MM.1S (cell line): ENCODE results near the gene WBP4.

Source experiments
- EZH2 ChIP-seq: fragments of 300-600 bp; sonication (generic); optimal IDR thresholded peaks from 2 replicates; pipeline ENCODE3; 2017; ENCODE audit warnings: low read depth, mild to moderate bottlenecking, antibody characterized with exemption, low read length, mixed read lengths
- EZH2phosphoT487 ChIP-seq: fragments of 300-600 bp; sonication (generic); IDR thresholded peaks from 2 replicates; pipeline ENCODE4 v1.6.1; 2018; ENCODE audit warnings: antibody characterized with exemption, low read length
- TF ChIP-seq, protein P1 (sequence below): fragments of 300-600 bp; sonication (generic); IDR thresholded peaks from 2 replicates; pipeline ENCODE4 v1.5.1; 2016; ENCODE audit warnings: antibody characterized with exemption, low read length, mixed read lengths

DNA sequence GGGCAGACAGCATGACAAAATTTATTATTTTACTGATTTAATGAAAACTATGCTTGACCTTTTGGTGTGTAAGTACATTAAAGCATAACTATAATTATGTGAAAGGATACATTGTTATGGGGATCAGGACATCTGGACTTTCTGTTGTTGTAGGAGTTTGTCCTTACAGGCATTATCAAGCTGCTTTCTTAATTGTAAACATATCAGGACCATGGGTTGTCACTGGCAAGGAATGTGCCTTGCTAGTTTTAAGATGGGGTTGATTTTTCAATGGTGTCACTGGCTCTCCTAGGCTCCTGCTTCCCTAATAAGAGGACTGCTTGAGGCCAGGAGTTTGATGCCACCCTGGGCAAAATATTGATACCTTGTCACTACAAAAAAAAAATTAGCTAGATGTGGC lies 38.7 kb downstream of the WBP4 start:
- TF ChIP-seq, protein P1, sequence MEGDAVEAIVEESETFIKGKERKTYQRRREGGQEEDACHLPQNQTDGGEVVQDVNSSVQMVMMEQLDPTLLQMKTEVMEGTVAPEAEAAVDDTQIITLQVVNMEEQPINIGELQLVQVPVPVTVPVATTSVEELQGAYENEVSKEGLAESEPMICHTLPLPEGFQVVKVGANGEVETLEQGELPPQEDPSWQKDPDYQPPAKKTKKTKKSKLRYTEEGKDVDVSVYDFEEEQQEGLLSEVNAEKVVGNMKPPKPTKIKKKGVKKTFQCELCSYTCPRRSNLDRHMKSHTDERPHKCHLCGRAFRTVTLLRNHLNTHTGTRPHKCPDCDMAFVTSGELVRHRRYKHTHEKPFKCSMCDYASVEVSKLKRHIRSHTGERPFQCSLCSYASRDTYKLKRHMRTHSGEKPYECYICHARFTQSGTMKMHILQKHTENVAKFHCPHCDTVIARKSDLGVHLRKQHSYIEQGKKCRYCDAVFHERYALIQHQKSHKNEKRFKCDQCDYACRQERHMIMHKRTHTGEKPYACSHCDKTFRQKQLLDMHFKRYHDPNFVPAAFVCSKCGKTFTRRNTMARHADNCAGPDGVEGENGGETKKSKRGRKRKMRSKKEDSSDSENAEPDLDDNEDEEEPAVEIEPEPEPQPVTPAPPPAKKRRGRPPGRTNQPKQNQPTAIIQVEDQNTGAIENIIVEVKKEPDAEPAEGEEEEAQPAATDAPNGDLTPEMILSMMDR: no peak
- TF ChIP-seq EZH2 (no peak), EZH2phosphoT487 (no peak)
